H1 (cell line): ENCODE results near the gene PIAS4. TPM values are rescaled to one million over a fixed set of nuclear protein-coding genes. Genes with fewer than 3 reads are reported as not detected.

Experiments
- CTCF ChIA-PET: fragments of 300-600 bp; sonication (Branson Sonifier 250); formaldehyde crosslinking; loops from one replicate; lab custom pipeline; 2021; ENCODE audit not compliant: partially characterized antibody; lab: Charles Lee
- POLR2A ChIA-PET: fragments of 300-600 bp; sonication (Branson Sonifier 250); formaldehyde crosslinking; loops from one replicate; lab custom pipeline; 2021; ENCODE audit warnings: inconsistent platforms; ENCODE audit not compliant: partially characterized antibody; lab: Charles Lee
- DNase-seq, 2 experiments: peaks; one replicate each; pipeline versions ENCODE4 v3.0.0 to v3.0.0-alpha.2; 2010 to 2022; ENCODE audit warnings: low spot score in 2 of 2, low read depth in 1 of 2, mixed read lengths in 1 of 2
- FAIRE-seq: peaks from 2 replicates; lab custom pipeline; 2011; peaks lifted over from hg19 to GRCh38; lab: Jason Lieb, UNC
- H2AFZ ChIP-seq: 2 replicates; pipeline ENCODE4 v1.8.1; 2012; ENCODE audit warnings: low read length, inconsistent platforms
- H2AK5ac ChIP-seq: 2 replicates; pipeline ENCODE4 v1.6.1; 2013; ENCODE audit warnings: low read depth, low read length
- H2BK120ac ChIP-seq: replicated peaks from 2 replicates; pipeline ENCODE3; 2013; ENCODE audit warnings: low read depth, low read length, inconsistent platforms
- H2BK12ac ChIP-seq: 2 replicates; pipeline ENCODE4 v1.6.1; 2013; ENCODE audit warnings: low read depth, low read length
- H2BK15ac ChIP-seq: 2 replicates; pipeline ENCODE4 v1.6.1; 2013; ENCODE audit warnings: low read length
- H2BK20ac ChIP-seq: 2 replicates; pipeline ENCODE4 v1.6.1; 2013; ENCODE audit warnings: low read length
- H2BK5ac ChIP-seq: 2 replicates; pipeline ENCODE4 v1.6.1; 2013; ENCODE audit warnings: low read depth, low read length
- H3K14ac ChIP-seq: 2 replicates; pipeline ENCODE4 v1.6.1; 2013; ENCODE audit warnings: inconsistent platforms; ENCODE audit not compliant: insufficient read length
- H3K18ac ChIP-seq: 2 replicates; pipeline ENCODE4 v1.6.1; 2013; ENCODE audit warnings: low read length; ENCODE audit errors: extremely low read depth
- H3K23ac ChIP-seq: 2 replicates; pipeline ENCODE4 v1.6.1; 2013; ENCODE audit warnings: inconsistent platforms; ENCODE audit not compliant: insufficient read length
- H3K23me2 ChIP-seq: 2 replicates; pipeline ENCODE4 v1.6.1; 2013; ENCODE audit warnings: low read depth, low read length
- H3K27ac ChIP-seq: 2 replicates; pipeline ENCODE4 v1.6.1; 2011; ENCODE audit warnings: low read depth, low read length, inconsistent platforms
- H3K27me3 ChIP-seq, 4 experiments: replicated peaks in 1 of 4; 1 replicate in 1 of 4; 2 replicates in 3 of 4; pipeline versions ENCODE4 v1.6.1 to v1.8.1; 2011 to 2013; ENCODE audit warnings: low read length in 3 of 4, mild to moderate bottlenecking in 3 of 4, inconsistent platforms in 2 of 4, mixed read lengths in 2 of 4, moderate library complexity in 1 of 4; ENCODE audit not compliant: control insufficient read depth in 3 of 4, insufficient read depth in 3 of 4; ENCODE audit errors: extremely low read depth in 1 of 4
- H3K36me3 ChIP-seq, 4 experiments: 2 replicates each; pipeline versions ENCODE4 v1.6.1 to v1.8.1; 2011 to 2013; ENCODE audit warnings: mild to moderate bottlenecking in 4 of 4, low read length in 3 of 4, moderate library complexity in 2 of 4, control low read depth in 1 of 4, inconsistent platforms in 1 of 4; ENCODE audit not compliant: insufficient read depth in 4 of 4, control insufficient read depth in 2 of 4
- H3K4ac ChIP-seq: replicated peaks from 2 replicates; pipeline ENCODE3; 2013; ENCODE audit warnings: low read length, low read depth, mixed read lengths, inconsistent platforms; ENCODE audit not compliant: insufficient read length
- H3K4me1 ChIP-seq, 4 experiments: replicated peaks in 1 of 4; 1 replicate in 1 of 4; 2 replicates in 3 of 4; pipeline versions ENCODE4 v1.6.1 to v1.8.1; 2011 to 2013; ENCODE audit warnings: low read length in 3 of 4, inconsistent platforms in 2 of 4, mixed read lengths in 1 of 4; ENCODE audit not compliant: insufficient read depth in 4 of 4, control insufficient read depth in 3 of 4
- H3K4me2 ChIP-seq, 2 experiments: 2 replicates each; pipeline versions ENCODE4 v1.6.1 to v1.8.1; 2011 to 2013; ENCODE audit warnings: low read depth in 2 of 2, low read length in 2 of 2, control low read depth in 1 of 2, inconsistent platforms in 1 of 2, mild to moderate bottlenecking in 1 of 2; ENCODE audit not compliant: insufficient read depth in 1 of 2
- H3K4me3 ChIP-seq, 4 experiments: fragments of 200-600, 300-600 bp in 1 of 4; sonication (generic), shearing (Covaris generic), sonication (Bioruptor Twin) in 1 of 4; 2 replicates each; pipeline versions ENCODE4 v1.5.1 to v1.8.1; 2011 to 2016; ENCODE audit warnings: low read length in 4 of 4, low read depth in 3 of 4, control low read depth in 2 of 4, inconsistent platforms in 2 of 4, mild to moderate bottlenecking in 2 of 4, mixed read lengths in 1 of 4, moderate library complexity in 1 of 4; ENCODE audit not compliant: insufficient read depth in 2 of 4; ENCODE audit errors: extremely low read depth in 1 of 4
- H3K56ac ChIP-seq: replicated peaks from 2 replicates; pipeline ENCODE3; 2013; ENCODE audit warnings: low read depth, mild to moderate bottlenecking, mixed read lengths, low read length, inconsistent platforms; ENCODE audit not compliant: insufficient read length
- H3K79me1 ChIP-seq: 2 replicates; pipeline ENCODE4 v1.6.1; 2013; ENCODE audit warnings: low read depth, low read length, control low read depth
- H3K79me2 ChIP-seq, 2 experiments: 2 replicates each; pipeline versions ENCODE4 v1.6.1 to v1.8.1; 2012 to 2013; ENCODE audit warnings: low read length in 2 of 2, mild to moderate bottlenecking in 2 of 2, inconsistent platforms in 1 of 2; ENCODE audit not compliant: insufficient read depth in 2 of 2, control insufficient read depth in 1 of 2
- H3K9ac ChIP-seq, 4 experiments: replicated peaks in 1 of 4; 1 replicate in 1 of 4; 2 replicates in 3 of 4; pipeline versions ENCODE4 v1.6.1 to v1.8.1; 2011 to 2013; ENCODE audit warnings: low read depth in 3 of 4, low read length in 3 of 4, control low read depth in 2 of 4, mild to moderate bottlenecking in 2 of 4, moderate library complexity in 2 of 4, inconsistent platforms in 1 of 4; ENCODE audit errors: extremely low read depth in 1 of 4
- H3K9me3 ChIP-seq, 2 experiments: 2 replicates each; pipeline versions ENCODE4 v1.6.1 to v1.8.1; 2012 to 2013; ENCODE audit warnings: mild to moderate bottlenecking in 2 of 2, moderate library complexity in 2 of 2, control low read depth in 1 of 2, inconsistent platforms in 1 of 2, low read depth in 1 of 2, low read length in 1 of 2, mixed read lengths in 1 of 2; ENCODE audit not compliant: insufficient read depth in 2 of 2
- H4K20me1 ChIP-seq, 2 experiments: replicated peaks in 1 of 2; 2 replicates each; pipeline versions ENCODE3 to v1.8.1; 2011 to 2013; ENCODE audit warnings: inconsistent platforms in 2 of 2, low read length in 2 of 2, mild to moderate bottlenecking in 1 of 2; ENCODE audit not compliant: insufficient read depth in 2 of 2, control insufficient read depth in 1 of 2
- H4K5ac ChIP-seq: 2 replicates; pipeline ENCODE4 v1.6.1; 2013; ENCODE audit warnings: low read length, low read depth, mixed read lengths, inconsistent platforms; ENCODE audit not compliant: insufficient read length
- H4K8ac ChIP-seq: 2 replicates; pipeline ENCODE4 v1.8.0; 2013; ENCODE audit warnings: mild to moderate bottlenecking, moderate library complexity, low read length, inconsistent platforms; ENCODE audit not compliant: insufficient read depth; ENCODE audit errors: extremely low read depth
- H4K91ac ChIP-seq: replicated peaks from 2 replicates; pipeline ENCODE3; 2013; ENCODE audit warnings: low read length, mixed read lengths, inconsistent platforms; ENCODE audit not compliant: insufficient read length
- CTBP2 ChIP-seq: IDR thresholded peaks from 2 replicates; pipeline ENCODE4 v1.7.0; 2011; ENCODE audit warnings: borderline replicate concordance, mild to moderate bottlenecking, moderate library complexity, mixed read lengths, low read length; ENCODE audit not compliant: insufficient read depth, insufficient read length
- CTCF ChIP-seq, 3 experiments: IDR thresholded peaks; 1 replicate in 2 of 3; 2 replicates in 1 of 3; pipeline versions ENCODE4 v1.5.1 to v1.6.1; 2011; ENCODE audit warnings: low read length in 3 of 3, mild to moderate bottlenecking in 3 of 3, inconsistent platforms in 2 of 3, low read depth in 1 of 3, moderate library complexity in 1 of 3; ENCODE audit not compliant: insufficient read depth in 1 of 3; ENCODE audit errors: control extremely low read depth in 1 of 3
- EZH2 ChIP-seq: fragments of 200-600 bp; sonication (generic); IDR thresholded peaks from 2 replicates; pipeline ENCODE4 v1.7.1; 2012; ENCODE audit warnings: low read depth, mild to moderate bottlenecking, moderate library complexity, low read length, inconsistent platforms; ENCODE audit not compliant: severe bottlenecking
- KDM1A ChIP-seq: fragments of 200-600, 300-600 bp; sonication (generic); IDR thresholded peaks from 2 replicates; pipeline ENCODE4 v1.7.1; 2016; ENCODE audit warnings: mild to moderate bottlenecking, low read length, borderline replicate concordance
- NANOG ChIP-seq: IDR thresholded peaks from 2 replicates; pipeline ENCODE4 v1.6.1; 2011; ENCODE audit warnings: low read length, low read depth, mild to moderate bottlenecking, inconsistent platforms; ENCODE audit not compliant: insufficient read depth, poor library complexity, severe bottlenecking
- PHF8 ChIP-seq: fragments of 200-600 bp; sonication (generic); conservative IDR thresholded peaks from 2 replicates; pipeline ENCODE4 v1.7.1; 2012; ENCODE audit warnings: low read depth, mild to moderate bottlenecking, inconsistent platforms, low read length, moderate library complexity
- SAP30 ChIP-seq: fragments of 300-600 bp; sonication (generic); IDR thresholded peaks from 2 replicates; pipeline ENCODE4 v1.7.1; 2012; ENCODE audit warnings: low read length, moderate library complexity, mild to moderate bottlenecking, inconsistent platforms; ENCODE audit not compliant: insufficient read depth, insufficient replicate concordance
- SIX5 ChIP-seq: IDR thresholded peaks from 2 replicates; pipeline ENCODE4 v1.6.1; 2011; ENCODE audit warnings: mild to moderate bottlenecking, low read depth, low read length
- SP1 ChIP-seq: IDR thresholded peaks from 2 replicates; pipeline ENCODE4 v1.6.1; 2011; ENCODE audit warnings: low read depth, low read length
- SP2 ChIP-seq: IDR thresholded peaks from 2 replicates; pipeline ENCODE4 v1.6.1; 2012; ENCODE audit warnings: mild to moderate bottlenecking, low read length, inconsistent platforms
- SUZ12 ChIP-seq: fragments of 200-600 bp; sonication (generic); IDR thresholded peaks from 2 replicates; pipeline ENCODE4 v1.6.1; 2012; ENCODE audit warnings: mild to moderate bottlenecking, inconsistent platforms, low read length, moderate library complexity, mixed read lengths
- WGBS, 2 experiments: shearing (Covaris generic) in 1 of 2; methylation state at CpG; one replicate each; pipeline versions ENCODE4 v1.1.6 to v1.1.7; 2013 to 2015; ENCODE audit warnings: low lambda C conversion rate in 2 of 2, mixed read lengths in 2 of 2, inconsistent platforms in 1 of 2, low coverage in 1 of 2, missing lambda C conversion rate in 1 of 2; ENCODE audit not compliant: insufficient replicate concordance in 2 of 2, insufficient coverage in 1 of 2, insufficient read length in 1 of 2; ENCODE audit errors: extremely low coverage in 1 of 2, missing lambda C conversion rate in 1 of 2; 5-methylcytosine and 5-hydroxymethylcytosine counted together
- polyA plus RNA-seq, 7 experiments: library from polyadenylated mRNA; depleted of rRNA in 3 of 7; stranded (reverse) in 5 of 7; unstranded in 2 of 7; fragments of >200 nt in 5 of 7; fragments of 200-250 nt in 2 of 7; gene quantifications; 1 replicate in 5 of 7; 2 replicates in 1 of 7; 4 replicates in 1 of 7; pipeline versions ENCODE4 v1.2.1 to v1.2.3, GENCODE V29; 2011 to 2013; ENCODE audit warnings: missing spikeins in 2 of 7, mixed read lengths in 2 of 7
- total RNA-seq: library from RNA; stranded (reverse); fragmentation: NEBNext Ultra II Directional; extraction: Animal tissue kit (Norgen Biotek cat#: 25700); gene quantifications from 2 replicates; pipeline ENCODE4 v1.2.1, GENCODE V29; 2021

PIAS4 gene
- total and polyA plus RNA-seq, 2 of the 8 experiments (the other 6 are each of a cell fraction or from before 2014, with no cell fraction given): 30.2 to 51.4 TPM

DNA sequence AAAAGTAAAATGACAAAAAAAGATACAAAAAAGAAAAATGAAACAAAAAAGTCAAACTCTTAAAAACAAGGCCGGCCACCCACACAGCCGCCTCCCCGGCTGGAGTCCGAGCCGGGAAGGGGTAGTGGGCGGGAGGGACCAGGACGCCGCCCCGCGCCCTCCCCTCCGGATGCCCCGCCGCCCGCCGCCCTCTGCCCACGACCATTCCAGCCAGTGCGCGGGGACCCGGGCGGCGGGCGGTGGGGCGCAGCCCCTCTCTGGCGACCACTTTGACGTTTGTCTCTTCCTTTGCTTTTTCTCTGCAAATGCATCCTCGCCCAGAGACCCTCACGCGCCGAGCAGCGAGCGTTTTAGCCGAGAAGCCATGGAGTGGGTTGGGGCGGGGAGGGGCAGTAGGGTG is 30.5 kb downstream of the PIAS4 start:
- Histone ChIP-seq H3K4me1 (no peaks in the 10 kb centered on the region), H4K8ac (no peak overlapping the region), H2BK12ac (no peak overlapping the region), H3K18ac (no peak overlapping the region), H4K5ac (no peak overlapping the region), H3K56ac (no peak overlapping the region), H2AK5ac (no peak overlapping the region), H3K79me2 (no peaks in the 10 kb centered on the region), H3K4me2 (no peak overlapping the region), H2BK120ac (no peak overlapping the region), H3K23ac (no peak overlapping the region), H4K91ac (no peak overlapping the region), H2BK5ac (no peak overlapping the region), H3K79me1 (no peaks in the 10 kb centered on the region), H4K20me1 (peaks cover 2 to 24% of the 10 kb centered on the region in 2 experiments), H2BK15ac (no peak overlapping the region), H3K4ac (no peak overlapping the region), H3K23me2 (peaks cover 9% of the 10 kb centered on the region; the same call in 1 of the 2 replicates), H3K4me3 (no peak overlapping the region), H2AFZ (no peak overlapping the region), H3K27me3 (no peaks in the 10 kb centered on the region), H2BK20ac (no peak overlapping the region), H3K9me3 (peaks cover 3 to 5% of the 10 kb centered on the region in 2 experiments; a peak in 1 of 4 replicates), H3K36me3 (peaks cover 0 to 37% (median 22%) of the 10 kb centered on the region in 4 experiments; a peak in 6 of 8 replicates), H3K27ac (no peak overlapping the region), H3K9ac (no peak overlapping the region), H3K14ac (no peak overlapping the region)
- ChIA-PET POLR2A (interaction anchor here (1.6 kb wide), 1 partner anchor 11 kb away, joined by 5 read pairs; no protein-coding TSS in a partner anchor), CTCF (no interaction called here)
- FAIRE-seq (no peak), DNase-seq (no peak)
- 91% methylated on average over 15 of the region's 33 CpGs; no CpG with 5 or more reads in 1 of the 2 experiments for WGBS, 2 experiments
- no peak for TF ChIP-seq CTCF (IDR thresholded peaks at IDR 0.05; ENCODE audit: control extremely low read depth in 1 of 3, insufficient read depth in 1 of 3, low read depth in 1 of 3, low read length in 3 of 3)
- no peak for TF ChIP-seq SAP30
- no peak for TF ChIP-seq SUZ12
- TF ChIP-seq PHF8: no peak
- TF ChIP-seq SP1: no peak
- TF ChIP-seq KDM1A: no peak
- no peak for TF ChIP-seq CTBP2
- TF ChIP-seq SIX5: no peak
- TF ChIP-seq SP2: no peak
- no peak for TF ChIP-seq NANOG
- TF ChIP-seq EZH2: no peak
